NCI-H146 treated with DMSO at 0.1 percent for 48 hours (cell line): ENCODE results near the gene SLC35F2.
A peak's percentile ranks its signal among the peaks of the same experiment; 100 is the strongest.
"Not testable (repeated sequence)": the region's sequence is repeated elsewhere in the genome, so short reads cannot be mapped to it uniquely, and the experiment has no call there.

Source experiments
- DNase-seq: peaks from one replicate; lab custom pipeline; 2025; ENCODE audit not compliant: unreplicated experiment; lab: John Stamatoyannopoulos, UW

Gene SLC35F2

GRCh38 chr11:107842412-107843100, 16.0 kb downstream of the SLC35F2 start:
- no peak for DNase-seq

- DNase-seq: no peak
These were observed 18.5 kb downstream of the SLC35F2 start for GRCh38 chr11:107840129-107840484.

GRCh38 chr11:107836851-107837250, 21.7 kb downstream of the SLC35F2 start:
- DNase-seq: no peak

- no peak for DNase-seq
These were observed 23.6 kb downstream of the SLC35F2 start for GRCh38 chr11:107834995-107835394.

- not testable (repeated sequence) for DNase-seq
These were observed 24.7 kb downstream of the SLC35F2 start for GRCh38 chr11:107833926-107834325.

- DNase-seq: no peak
These were observed 27.6 kb downstream of the SLC35F2 start for GRCh38 chr11:107830915-107831540.

- no peak for DNase-seq
These were observed 31.5 kb downstream of the SLC35F2 start for GRCh38 chr11:107827041-107827440.

- no peak for DNase-seq
These were observed 32.7 kb downstream of the SLC35F2 start for GRCh38 chr11:107825875-107826274.

- no peak for DNase-seq
These were observed 33.8 kb downstream of the SLC35F2 start for GRCh38 chr11:107824668-107825369.

- no peak for DNase-seq
These were observed 37.2 kb downstream of the SLC35F2 start for GRCh38 chr11:107821199-107821927.

- DNase-seq: no peak
These were observed 39.1 kb downstream of the SLC35F2 start for GRCh38 chr11:107819361-107820014.

- no peak for DNase-seq
These were observed 40.1 kb downstream of the SLC35F2 start for GRCh38 chr11:107818491-107818890.

- DNase-seq: no peak
These were observed 42.6 kb downstream of the SLC35F2 start for GRCh38 chr11:107816028-107816427.

GRCh38 chr11:107810875-107811274, 47.7 kb downstream of the SLC35F2 start:
- no peak for DNase-seq

GRCh38 chr11:107808521-107808920, 50.1 kb downstream of the SLC35F2 start:
- DNase-seq: no peak

- no peak for DNase-seq
These were observed 53.6 kb downstream of the SLC35F2 start for GRCh38 chr11:107804971-107805370.

- DNase-seq: no peak
These were observed 54.4 kb downstream of the SLC35F2 start for GRCh38 chr11:107804211-107804610.

- no peak for DNase-seq
These were observed 56.9 kb downstream of the SLC35F2 start for GRCh38 chr11:107801641-107802040.

- peak; percentile 20 for DNase-seq
These were observed 59.2 kb downstream of the SLC35F2 start for GRCh38 chr11:107799218-107799859.

GRCh38 chr11:107792049-107792443, 66.5 kb downstream of the SLC35F2 start:
- DNase-seq: no peak
